HCT116 (cell line): Measurements from ENCODE around the gene UFSP2. TPM values are rescaled to one million over a fixed set of nuclear protein-coding genes. Genes with fewer than 3 reads are reported as not detected.

ENCODE experiments used
- ATAC-seq: fragments of 200-7000 bp; cut with Tn5 transposase; 2 replicates; pipeline ENCODE4 v1.9.1; 2020; ENCODE audit warnings: mild to moderate bottlenecking, moderate library complexity
- BruUV-seq: library from RNA; stranded (reverse); fragments of 400-500 nt; replicated peaks from 2 replicates; lab custom pipeline; 2021; lab: Mats Ljungman, UMichigan
- CTCF ChIA-PET: fragments of 300-600 bp; sonication (Branson Sonifier 250); formaldehyde crosslinking; loops from one replicate; lab custom pipeline; 2021; ENCODE audit warnings: antibody characterized with exemption; lab: Charles Lee
- POLR2A ChIA-PET: fragments of 300-600, 350-600 bp; sonication (Branson Sonifier 250); formaldehyde crosslinking; loops from one replicate; lab custom pipeline; 2021; ENCODE audit warnings: antibody characterized with exemption; lab: Charles Lee
- RAD21 ChIA-PET, 2 experiments: fragments of 300-600 bp; sonication (Branson Sonifier 250); formaldehyde crosslinking; loops; one replicate each; lab custom pipeline; 2023; ENCODE audit warnings: low total read pairs in 2 of 2; ENCODE audit not compliant: uncharacterized antibody in 2 of 2, unreplicated experiment in 2 of 2, low non-redundant PET in 1 of 2; lab: Charles Lee
- DNase-seq: peaks from one replicate; pipeline ENCODE4 v3.0.0-alpha.2; 2010; ENCODE audit warnings: low read depth, low spot score
- H2AFZ ChIP-seq: fragments of 200-600 bp; shearing (Covaris generic), sonication (generic); 2 replicates; pipeline ENCODE4 v1.6.1; 2017; ENCODE audit warnings: low read depth, mixed run types, mixed read lengths, antibody characterized with exemption, low read length; ENCODE audit not compliant: poor library complexity, severe bottlenecking
- H3K27ac ChIP-seq: 2 replicates; pipeline ENCODE4 v1.5.1; 2012; ENCODE audit warnings: low read depth, low read length
- H3K27me3 ChIP-seq: fragments of 200-600 bp; sonication (generic); 2 replicates; pipeline ENCODE4 v1.6.1; 2016; ENCODE audit warnings: mixed run types, low read length, mixed read lengths; ENCODE audit not compliant: insufficient read depth
- H3K36me3 ChIP-seq, 2 experiments: fragments of 200-500 bp in 1 of 2; fragments of 200-600 bp in 1 of 2; sonication (Bioruptor generic) in 1 of 2; sonication (generic) in 1 of 2; 2 replicates each; pipeline versions ENCODE4 v1.5.1 to v1.6.1; 2014 to 2016; ENCODE audit warnings: low read length in 2 of 2, inconsistent platforms in 1 of 2, mixed read lengths in 1 of 2, mixed run types in 1 of 2; ENCODE audit not compliant: insufficient read depth in 2 of 2, control insufficient read depth in 1 of 2
- H3K4me1 ChIP-seq, 2 experiments: fragments of 200-600 bp in 1 of 2; sonication (generic) in 1 of 2; 2 replicates each; pipeline versions ENCODE4 v1.5.1 to v1.6.1; 2012 to 2017; ENCODE audit warnings: low read length in 2 of 2, inconsistent platforms in 1 of 2, mild to moderate bottlenecking in 1 of 2, mixed read lengths in 1 of 2, mixed run types in 1 of 2, moderate library complexity in 1 of 2; ENCODE audit not compliant: insufficient read depth in 2 of 2, control insufficient read depth in 1 of 2
- H3K4me2 ChIP-seq: fragments of 200-600 bp; sonication (generic); 2 replicates; pipeline ENCODE4 v1.6.1; 2017; ENCODE audit warnings: mixed run types, low read length, mixed read lengths
- H3K4me3 ChIP-seq, 2 experiments: fragments of 200-600 bp in 1 of 2; sonication (generic) in 1 of 2; replicated peaks in 1 of 2; 2 replicates each; pipeline ENCODE4 v1.5.1; 2011 to 2016; ENCODE audit warnings: low read length in 2 of 2, control low read depth in 1 of 2, low read depth in 1 of 2, mild to moderate bottlenecking in 1 of 2, mixed read lengths in 1 of 2, mixed run types in 1 of 2
- H3K79me2 ChIP-seq: fragments of 200-600 bp; sonication (generic); 2 replicates; pipeline ENCODE4 v1.6.1; 2017; ENCODE audit warnings: mild to moderate bottlenecking, mixed run types, low read length, moderate library complexity, mixed read lengths; ENCODE audit not compliant: insufficient read depth
- H3K9ac ChIP-seq: fragments of 200-600 bp; sonication (generic); 2 replicates; pipeline ENCODE4 v1.6.1; 2016; ENCODE audit warnings: low read length, mixed read lengths
- H3K9me2 ChIP-seq: fragments of 200-600 bp; sonication (generic), shearing (Covaris generic); 2 replicates; pipeline ENCODE4 v1.6.1; 2017; ENCODE audit warnings: mixed run types, mild to moderate bottlenecking, moderate library complexity; ENCODE audit not compliant: insufficient read depth
- H3K9me3 ChIP-seq, 2 experiments: fragments of 200-500 bp in 1 of 2; fragments of 200-600 bp in 1 of 2; sonication (Bioruptor generic) in 1 of 2; sonication (generic) in 1 of 2; 2 replicates each; pipeline ENCODE4 v1.6.1; 2014 to 2017; ENCODE audit warnings: low read length in 2 of 2, mixed read lengths in 2 of 2, inconsistent platforms in 1 of 2, low read depth in 1 of 2, mild to moderate bottlenecking in 1 of 2, mixed run types in 1 of 2, moderate library complexity in 1 of 2; ENCODE audit not compliant: control insufficient read depth in 1 of 2, insufficient read depth in 1 of 2
- H4K20me1 ChIP-seq: fragments of 200-600 bp; sonication (generic), shearing (Covaris generic); 2 replicates; pipeline ENCODE4 v1.6.1; 2017; ENCODE audit warnings: mixed run types, mild to moderate bottlenecking, moderate library complexity; ENCODE audit not compliant: insufficient read depth
- CBX3 ChIP-seq: IDR thresholded peaks from 2 replicates; pipeline ENCODE4 v1.6.1; 2012; ENCODE audit warnings: low read depth
- CEBPB ChIP-seq: IDR thresholded peaks from 2 replicates; pipeline ENCODE4 v1.6.1; 2012; ENCODE audit warnings: low read depth
- EGR1 ChIP-seq: IDR thresholded peaks from 2 replicates; pipeline ENCODE4 v1.6.1; 2012; ENCODE audit warnings: low read depth
- EZH2phosphoT487 ChIP-seq: fragments of 200-600 bp; IDR thresholded peaks from 2 replicates; pipeline ENCODE4 v1.6.1; 2018; ENCODE audit warnings: antibody characterized with exemption, borderline replicate concordance
- FOSL1 ChIP-seq: IDR thresholded peaks from 2 replicates; pipeline ENCODE4 v1.6.1; 2012; ENCODE audit warnings: low read depth
- JUND ChIP-seq: IDR thresholded peaks from 2 replicates; pipeline ENCODE4 v1.6.1; 2012
- POLR2AphosphoS5 ChIP-seq: IDR thresholded peaks from 2 replicates; pipeline ENCODE4 v1.6.1; 2011; ENCODE audit warnings: mild to moderate bottlenecking, low read depth, low read length, moderate library complexity
- SRF ChIP-seq: IDR thresholded peaks from 2 replicates; pipeline ENCODE4 v1.6.1; 2012; ENCODE audit warnings: low read depth
- TCF7L2 ChIP-seq: IDR thresholded peaks from 2 replicates; pipeline ENCODE4 v1.7.0; 2011; ENCODE audit warnings: borderline replicate concordance, inconsistent platforms; ENCODE audit not compliant: insufficient read depth, insufficient read length; ENCODE audit errors: extremely low read depth
- ZFX ChIP-seq: fragments of 450-650 bp; IDR thresholded peaks from 2 replicates; pipeline ENCODE4 v1.6.1; 2017
- ZNF274 ChIP-seq: fragments of 200-500 bp; sonication (Bioruptor generic); IDR thresholded peaks from 2 replicates; pipeline ENCODE4 v1.6.1; 2014; ENCODE audit warnings: mild to moderate bottlenecking, low read depth, low read length, inconsistent platforms
- intact Hi-C: fragments of 100-400 bp; cut with micrococcal nuclease; formaldehyde crosslinking; loops from 2 replicates; pipeline ENCODE4 v1.10.0; 2022
- total RNA-seq: library from RNA; stranded (reverse); gene quantifications from one replicate; pipeline ENCODE4 v1.2.1, GENCODE V29; 2021; ENCODE audit not compliant: unreplicated experiment

Gene UFSP2
- total RNA-seq, 1 experiment from 2014 or later: 29.4 TPM

- ATAC-seq: no peak
- Histone ChIP-seq H3K27me3 (no peaks in the 10 kb centered on the region), H3K36me3 (no peaks in the 10 kb centered on the region), H3K27ac (no peak overlapping the region), H3K79me2 (no peaks in the 10 kb centered on the region), H3K9ac (no peak overlapping the region), H3K9me2 (no peaks in the 10 kb centered on the region)
- intact Hi-C loops: no loop called here
- TF ChIP-seq SRF (no peak), TCF7L2 (no peak), EGR1 (no peak), ZFX (no peak), POLR2AphosphoS5 (no peak), FOSL1 (no peak), ZNF274 (no peak), EZH2phosphoT487 (no peak), JUND (no peak)
- TF ChIP-seq, all 23 proteins: peak for 0
- no peaks in the 10 kb centered on the region for H3K9me3 ChIP-seq
- peaks cover under 1 to 2% of the 10 kb centered on the region in 2 experiments; a peak in 1 of 4 replicates for H3K4me1 ChIP-seq
- CTCF ChIA-PET: no interaction called here
- H4K20me1 ChIP-seq: no peaks in the 10 kb centered on the region
- H3K4me3 ChIP-seq: no peak overlapping the region
- no peak overlapping the region for H3K4me2 ChIP-seq
- H2AFZ ChIP-seq: no peak overlapping the region
- no peak for DNase-seq
- RAD21 ChIA-PET: no interaction called here
- no TSS peak for BruUV-seq
- POLR2A ChIA-PET: no interaction called here
Observed at GRCh38 chr4:185378264-185378663, 47.5 kb downstream of the UFSP2 start.

GRCh38 chr4:185374573-185374972, 51.2 kb downstream of the UFSP2 start:
- H3K4me3 ChIP-seq: no peak overlapping the region
- no peak overlapping the region for H3K4me2 ChIP-seq
- no peaks in the 10 kb centered on the region for H3K4me1 ChIP-seq
- ATAC-seq (no peak), DNase-seq (no peak)
- no peaks in the 10 kb centered on the region for H3K9me2 ChIP-seq
- no peak overlapping the region for H2AFZ ChIP-seq
- ChIA-PET RAD21 (no interaction called here), POLR2A (no interaction called here), CTCF (no interaction called here)
- no peaks in the 10 kb centered on the region for H3K79me2 ChIP-seq
- no peak overlapping the region for H3K27ac ChIP-seq
- no peaks in the 10 kb centered on the region for H3K9me3 ChIP-seq
- intact Hi-C loops: no loop called here
- H3K27me3 ChIP-seq: no peaks in the 10 kb centered on the region
- no peaks in the 10 kb centered on the region for H4K20me1 ChIP-seq
- BruUV-seq: no TSS peak
- H3K9ac ChIP-seq: no peak overlapping the region
- TF ChIP-seq POLR2AphosphoS5 (no peak), ZFX (no peak), ZNF274 (no peak), JUND (no peak), CBX3 (no peak), CEBPB (no peak)
- no peaks in the 10 kb centered on the region; a peak in 1 of 4 replicates for H3K36me3 ChIP-seq
